SU-DHL-6 (cell line): ENCODE results near the gene EPHB2.

Source experiments
- H2AFZ ChIP-seq: fragments of 200-600 bp; sonication (generic); 2 replicates; pipeline ENCODE4 v1.6.1; 2014; ENCODE audit warnings: low read depth, mild to moderate bottlenecking, moderate library complexity, mixed read lengths, antibody characterized with exemption, low read length; ENCODE audit not compliant: severe bottlenecking
- H3F3A ChIP-seq: fragments of 200-600 bp; shearing (Covaris generic); 2 replicates; pipeline ENCODE4 v1.6.0; 2016; ENCODE audit warnings: antibody characterized with exemption, mild to moderate bottlenecking; ENCODE audit not compliant: insufficient read depth
- H3K27ac ChIP-seq: fragments of 200-600 bp; sonication (generic); 2 replicates; pipeline ENCODE4 v1.5.1; 2016; ENCODE audit warnings: low read depth, mild to moderate bottlenecking, low read length, moderate library complexity, mixed read lengths
- H3K27me3 ChIP-seq: fragments of 200-600 bp; sonication (generic), shearing (Covaris generic); 2 replicates; pipeline ENCODE4 v1.6.0; 2014; ENCODE audit warnings: mild to moderate bottlenecking, low read length
- H3K36me3 ChIP-seq: fragments of 200-600 bp; sonication (generic); 2 replicates; pipeline ENCODE4 v1.6.1; 2014; ENCODE audit warnings: mild to moderate bottlenecking, low read length, mixed read lengths
- H3K4me2 ChIP-seq: fragments of 300-600, 200-600 bp; shearing (Covaris generic), sonication (generic); 2 replicates; pipeline ENCODE4 v1.6.0; 2014; ENCODE audit warnings: low read length, low read depth, mild to moderate bottlenecking; ENCODE audit not compliant: poor library complexity, severe bottlenecking
- H3K4me3 ChIP-seq: fragments of 200-600 bp; sonication (generic); 2 replicates; pipeline ENCODE4 v1.5.1; 2014; ENCODE audit warnings: antibody characterized with exemption, low read length, mild to moderate bottlenecking, mixed read lengths; ENCODE audit not compliant: insufficient read depth, poor library complexity, severe bottlenecking
- H3K79me2 ChIP-seq: fragments of 200-600 bp; sonication (generic); 2 replicates; pipeline ENCODE4 v1.6.1; 2014; ENCODE audit warnings: mild to moderate bottlenecking, low read length, moderate library complexity; ENCODE audit not compliant: insufficient read depth
- H3K9ac ChIP-seq: fragments of 200-600 bp; sonication (generic); 2 replicates; pipeline ENCODE4 v1.7.0; 2014; ENCODE audit warnings: mild to moderate bottlenecking, low read length
- H3K9me2 ChIP-seq: fragments of 200-600 bp; sonication (generic); replicated peaks from 2 replicates; pipeline ENCODE4 v1.6.1; 2014; ENCODE audit warnings: low read length; ENCODE audit not compliant: insufficient read depth
- H3K9me3 ChIP-seq: fragments of 200-600 bp; sonication (generic); 2 replicates; pipeline ENCODE4 v1.6.1; 2014; ENCODE audit warnings: low read length, mixed read lengths; ENCODE audit not compliant: insufficient read depth
- H4K20me1 ChIP-seq: fragments of 200-600 bp; sonication (generic); 2 replicates; pipeline ENCODE4 v1.6.1; 2014; ENCODE audit warnings: low read depth, mild to moderate bottlenecking, antibody characterized with exemption, low read length, moderate library complexity, mixed read lengths
- EZH2phosphoT487 ChIP-seq: fragments of 200-600 bp; sonication (generic), shearing (Covaris generic); conservative IDR thresholded peaks from 2 replicates; pipeline ENCODE4 v1.6.1; 2018; ENCODE audit warnings: mild to moderate bottlenecking, antibody characterized with exemption, low read length, moderate library complexity, mixed read lengths
- TF ChIP-seq, protein P1 (sequence below): fragments of 200-600 bp; sonication (generic); IDR thresholded peaks from one replicate; pipeline ENCODE4 v1.5.1; 2017; ENCODE audit warnings: antibody characterized with exemption, mild to moderate bottlenecking, low read length, moderate library complexity; ENCODE audit not compliant: insufficient read depth, poor library complexity, severe bottlenecking

Gene EPHB2

GRCh38 chr1:22821027-22821426, 110.4 kb downstream of the EPHB2 start:
- TF ChIP-seq, protein P1, sequence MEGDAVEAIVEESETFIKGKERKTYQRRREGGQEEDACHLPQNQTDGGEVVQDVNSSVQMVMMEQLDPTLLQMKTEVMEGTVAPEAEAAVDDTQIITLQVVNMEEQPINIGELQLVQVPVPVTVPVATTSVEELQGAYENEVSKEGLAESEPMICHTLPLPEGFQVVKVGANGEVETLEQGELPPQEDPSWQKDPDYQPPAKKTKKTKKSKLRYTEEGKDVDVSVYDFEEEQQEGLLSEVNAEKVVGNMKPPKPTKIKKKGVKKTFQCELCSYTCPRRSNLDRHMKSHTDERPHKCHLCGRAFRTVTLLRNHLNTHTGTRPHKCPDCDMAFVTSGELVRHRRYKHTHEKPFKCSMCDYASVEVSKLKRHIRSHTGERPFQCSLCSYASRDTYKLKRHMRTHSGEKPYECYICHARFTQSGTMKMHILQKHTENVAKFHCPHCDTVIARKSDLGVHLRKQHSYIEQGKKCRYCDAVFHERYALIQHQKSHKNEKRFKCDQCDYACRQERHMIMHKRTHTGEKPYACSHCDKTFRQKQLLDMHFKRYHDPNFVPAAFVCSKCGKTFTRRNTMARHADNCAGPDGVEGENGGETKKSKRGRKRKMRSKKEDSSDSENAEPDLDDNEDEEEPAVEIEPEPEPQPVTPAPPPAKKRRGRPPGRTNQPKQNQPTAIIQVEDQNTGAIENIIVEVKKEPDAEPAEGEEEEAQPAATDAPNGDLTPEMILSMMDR: no peak
- H3F3A ChIP-seq: no peaks in the 10 kb centered on the region
- no peaks in the 10 kb centered on the region for H3K36me3 ChIP-seq
- no peaks in the 10 kb centered on the region for H3K9me3 ChIP-seq
- H3K4me3 ChIP-seq: no peak overlapping the region
- no peaks in the 10 kb centered on the region for H4K20me1 ChIP-seq
- no peak overlapping the region for H3K27ac ChIP-seq
- H3K4me2 ChIP-seq: no peak overlapping the region
- no peak overlapping the region for H2AFZ ChIP-seq
- H3K9ac ChIP-seq: no peak overlapping the region
- H3K27me3 ChIP-seq: no peaks in the 10 kb centered on the region
- H3K9me2 ChIP-seq: no peaks in the 10 kb centered on the region
- no peaks in the 10 kb centered on the region for H3K79me2 ChIP-seq

DNA sequence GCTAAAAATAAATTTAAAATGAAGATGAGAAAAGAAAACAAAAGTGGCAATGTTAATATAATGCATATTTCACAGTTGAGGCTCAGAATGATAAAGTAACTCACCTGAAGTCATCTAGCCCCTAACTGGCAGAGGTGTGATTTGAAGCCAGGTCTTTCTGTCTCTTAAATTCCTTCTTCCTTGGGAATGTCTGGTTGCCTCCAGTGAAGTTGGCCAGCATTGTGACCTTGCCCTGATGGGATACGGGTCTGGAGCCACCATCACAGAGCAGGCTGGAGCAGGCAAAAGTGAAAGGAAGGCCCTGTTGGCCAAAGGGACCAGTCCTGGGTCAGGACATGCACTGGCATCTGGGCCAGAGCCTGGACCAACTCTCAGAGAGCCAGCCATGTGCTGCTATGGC, 111.7 kb downstream of the EPHB2 start:
- no peak for TF ChIP-seq EZH2phosphoT487
- TF ChIP-seq, protein P1: no peak
- H3F3A ChIP-seq: no peaks in the 10 kb centered on the region
- no peaks in the 10 kb centered on the region for H3K9me2 ChIP-seq
- no peak overlapping the region for H3K4me3 ChIP-seq
- no peaks in the 10 kb centered on the region for H3K36me3 ChIP-seq
- no peaks in the 10 kb centered on the region for H4K20me1 ChIP-seq
- H3K27me3 ChIP-seq: no peaks in the 10 kb centered on the region
- H3K27ac ChIP-seq: no peak overlapping the region
- H3K4me2 ChIP-seq: no peak overlapping the region
- no peak overlapping the region for H2AFZ ChIP-seq
- H3K79me2 ChIP-seq: no peaks in the 10 kb centered on the region
- H3K9ac ChIP-seq: no peak overlapping the region
- no peaks in the 10 kb centered on the region for H3K9me3 ChIP-seq

GRCh38 chr1:22824466-22824865, 113.8 kb downstream of the EPHB2 start:
- no peaks in the 10 kb centered on the region for H3K27me3 ChIP-seq
- H3K36me3 ChIP-seq: no peaks in the 10 kb centered on the region
- no peak overlapping the region for H3K4me3 ChIP-seq
- H3K27ac ChIP-seq: no peak overlapping the region
- H2AFZ ChIP-seq: no peak overlapping the region
- H3K79me2 ChIP-seq: no peaks in the 10 kb centered on the region
- H4K20me1 ChIP-seq: no peaks in the 10 kb centered on the region
- no peak overlapping the region for H3K4me2 ChIP-seq
- no peaks in the 10 kb centered on the region for H3K9me2 ChIP-seq
- no peaks in the 10 kb centered on the region for H3F3A ChIP-seq
- H3K9ac ChIP-seq: no peak overlapping the region
- H3K9me3 ChIP-seq: no peaks in the 10 kb centered on the region
- TF ChIP-seq, protein P1: no peak
- TF ChIP-seq EZH2phosphoT487: no peak

- H2AFZ ChIP-seq: no peak overlapping the region
- H3K27me3 ChIP-seq: no peaks in the 10 kb centered on the region
- H3K9me3 ChIP-seq: no peaks in the 10 kb centered on the region
- TF ChIP-seq EZH2phosphoT487: no peak
- TF ChIP-seq, protein P1: no peak
- H3K79me2 ChIP-seq: no peaks in the 10 kb centered on the region
- no peaks in the 10 kb centered on the region for H3K36me3 ChIP-seq
- H3K4me2 ChIP-seq: no peak overlapping the region
- no peak overlapping the region for H3K4me3 ChIP-seq
- no peak overlapping the region for H3K9ac ChIP-seq
- H3K27ac ChIP-seq: no peak overlapping the region
- no peaks in the 10 kb centered on the region for H3F3A ChIP-seq
- H4K20me1 ChIP-seq: no peaks in the 10 kb centered on the region
- H3K9me2 ChIP-seq: no peaks in the 10 kb centered on the region
Measured at GRCh38 chr1:22824975-22825374, 114.3 kb downstream of the EPHB2 start.
